NCI-H1092 (cell line): ENCODE measurements around the gene FBXO41.

Source experiments
- DNase-seq: peaks from one replicate; lab custom pipeline; 2025; lab: John Stamatoyannopoulos, UW

FBXO41 gene

DNA sequence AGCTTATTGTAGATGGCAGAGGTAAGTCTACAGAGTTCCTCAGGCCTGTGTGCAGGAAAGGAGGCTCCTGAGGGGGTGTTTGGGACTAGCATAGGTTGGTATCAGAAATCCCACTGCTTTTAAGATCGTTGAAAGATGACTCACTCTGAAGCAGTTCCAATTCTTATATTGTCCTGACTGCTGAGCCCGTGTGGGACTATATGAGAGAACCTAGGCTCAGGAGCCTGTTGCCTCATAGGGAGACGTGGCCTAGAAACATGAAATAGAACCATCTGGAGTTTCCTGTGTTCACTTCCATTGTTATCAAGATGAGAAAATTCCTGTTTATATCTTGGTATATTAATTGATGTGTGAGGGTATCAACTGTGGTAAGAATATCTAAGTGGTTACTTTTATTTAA is 44.5 kb downstream of the FBXO41 start:
- no peak for DNase-seq

DNA sequence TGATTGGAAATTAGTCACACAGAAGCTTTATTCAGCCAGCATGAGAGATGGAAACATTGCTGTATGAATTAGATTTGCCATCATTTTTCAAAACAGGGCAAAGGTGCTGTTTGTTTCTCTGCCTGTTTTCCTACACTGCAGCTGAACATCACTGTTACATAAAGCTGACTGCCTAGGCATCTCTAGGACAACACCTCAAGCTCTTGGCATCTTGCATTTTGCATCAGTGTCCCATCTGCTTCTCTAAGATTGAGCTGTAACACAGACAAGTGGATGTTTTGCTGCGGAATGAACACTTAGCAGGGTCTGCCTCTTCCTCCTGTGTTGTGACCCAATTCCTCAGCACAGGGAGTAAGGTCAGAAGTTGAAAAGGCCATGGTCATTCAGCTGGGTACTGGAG is 45.3 kb downstream of the FBXO41 start:
- DNase-seq, result no peak

DNA sequence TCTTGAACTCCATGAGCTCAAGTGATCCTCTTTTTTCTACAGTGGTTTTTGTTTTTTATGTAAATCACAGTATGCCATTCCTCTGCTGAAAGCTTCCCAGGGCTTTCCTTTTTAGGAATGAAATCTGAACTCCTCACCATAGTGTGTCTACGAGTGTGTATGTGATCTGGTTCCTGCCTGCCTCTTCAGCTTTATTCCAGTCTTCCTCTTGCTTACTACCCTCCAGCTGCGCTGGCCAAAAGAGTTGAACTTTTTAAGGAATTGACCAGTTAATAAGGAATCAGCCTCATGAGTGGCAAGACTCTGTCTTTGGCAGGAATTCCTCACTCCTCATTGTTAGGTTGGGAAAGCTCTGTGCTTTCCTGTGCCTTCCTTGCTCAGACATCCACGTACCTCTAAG is 46.1 kb downstream of the FBXO41 start:
- DNase-seq, result no peak

DNA sequence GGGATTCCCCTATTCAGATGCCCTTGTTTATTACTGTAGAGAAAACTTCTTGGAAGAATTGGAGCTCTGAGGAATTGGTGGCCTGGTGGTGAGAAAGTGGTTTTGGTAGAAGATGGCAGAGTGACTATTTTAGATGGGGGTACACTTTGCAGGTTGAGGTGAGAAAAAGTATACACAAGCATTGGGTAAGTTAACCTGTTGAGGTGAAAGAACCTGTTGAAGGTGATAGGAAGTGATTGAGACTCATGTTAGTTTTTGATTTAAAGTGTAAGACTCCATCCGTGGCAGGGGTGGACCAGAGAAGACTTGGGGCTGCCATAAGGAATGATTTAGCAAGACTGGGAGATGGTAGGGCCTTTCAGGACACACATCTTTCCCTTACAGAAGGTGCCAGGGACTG is 47.1 kb downstream of the FBXO41 start:
- DNase-seq, result no peak

DNA sequence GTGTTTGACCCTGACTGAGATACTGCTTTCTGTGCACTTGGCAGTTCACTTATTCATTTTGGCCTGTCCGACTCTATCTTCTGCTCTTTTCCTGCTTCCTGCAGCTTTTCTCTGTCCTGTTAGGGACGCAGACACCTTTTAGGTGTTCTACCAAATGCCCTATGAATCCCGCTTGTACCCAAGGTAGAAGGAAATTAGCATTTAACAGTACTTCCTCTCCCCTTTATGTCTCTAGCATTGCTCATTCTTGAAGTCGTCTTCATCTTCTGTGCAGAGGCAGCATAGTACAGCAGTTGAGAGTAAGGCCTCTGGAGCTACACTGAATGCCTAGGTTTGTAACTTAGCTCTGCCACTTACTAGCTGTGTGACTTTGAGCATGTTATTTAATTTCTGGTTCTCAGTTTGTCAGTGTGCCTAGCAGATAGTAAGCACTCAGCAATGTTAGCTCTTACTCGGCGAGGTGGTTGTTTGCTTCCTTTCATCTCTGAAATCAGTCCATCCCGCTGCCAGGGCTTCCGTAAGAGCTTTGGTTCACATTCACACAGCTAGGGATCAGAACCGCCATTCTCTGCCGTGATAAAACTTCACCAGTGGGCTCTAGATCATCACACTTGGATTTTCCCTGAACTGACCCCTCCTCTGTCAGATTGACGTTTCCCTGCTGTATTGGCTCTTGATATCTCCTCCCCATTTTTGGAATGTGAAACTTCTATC is 48.8 kb downstream of the FBXO41 start:
- DNase-seq, result no peak

DNA sequence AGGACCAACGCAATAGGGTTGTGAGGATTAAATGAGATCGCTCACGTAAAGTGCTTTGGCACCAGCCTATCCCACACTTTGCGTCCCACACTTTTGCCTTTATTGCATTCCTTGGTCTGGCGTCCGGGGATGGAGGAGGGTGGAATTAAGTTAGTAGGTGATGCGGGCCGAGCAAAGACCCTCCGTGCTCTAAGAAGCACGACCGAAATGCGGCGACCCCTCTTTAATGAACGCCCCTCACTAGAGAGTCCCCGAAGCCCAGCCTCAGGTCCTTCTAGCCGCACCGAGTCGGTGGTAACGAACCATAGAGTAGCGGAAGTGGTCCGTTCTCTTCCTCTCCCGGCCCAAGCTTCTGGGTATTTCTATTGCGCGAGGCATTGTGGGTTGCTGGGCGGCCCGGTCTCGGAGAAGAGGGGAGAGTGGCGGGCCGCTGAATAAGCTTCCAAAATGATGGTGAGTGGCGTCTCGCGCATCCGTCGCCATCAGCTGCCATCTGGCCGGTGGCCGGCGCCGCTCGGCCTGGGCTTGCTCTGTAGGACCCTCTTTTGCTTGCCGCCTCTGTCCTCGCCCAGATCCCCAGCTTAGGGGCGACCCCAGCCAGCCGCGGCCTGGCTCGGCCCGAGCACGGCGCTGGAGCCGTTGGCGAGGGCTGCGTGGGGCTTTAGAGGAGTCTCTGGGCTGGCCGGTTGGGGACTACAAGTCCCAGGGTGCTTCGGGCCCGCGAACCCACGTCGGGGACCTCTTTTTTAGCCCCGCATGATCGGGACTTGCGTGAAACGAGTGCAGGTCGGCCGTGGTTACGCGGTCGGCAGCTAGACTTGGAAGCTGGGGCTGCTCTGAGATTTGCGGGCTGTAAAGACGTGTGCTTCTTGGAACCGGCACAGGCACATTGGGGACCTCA is 50.1 kb downstream of the FBXO41 start, which contains the start of gene CCT7:
TSS of gene CCT7 (plus strand) at position 377 of the 901 bp plus-strand sequence. CDS start at position 448, 71 bp downstream.
- DNase-seq, result peak; percentile 88

DNA sequence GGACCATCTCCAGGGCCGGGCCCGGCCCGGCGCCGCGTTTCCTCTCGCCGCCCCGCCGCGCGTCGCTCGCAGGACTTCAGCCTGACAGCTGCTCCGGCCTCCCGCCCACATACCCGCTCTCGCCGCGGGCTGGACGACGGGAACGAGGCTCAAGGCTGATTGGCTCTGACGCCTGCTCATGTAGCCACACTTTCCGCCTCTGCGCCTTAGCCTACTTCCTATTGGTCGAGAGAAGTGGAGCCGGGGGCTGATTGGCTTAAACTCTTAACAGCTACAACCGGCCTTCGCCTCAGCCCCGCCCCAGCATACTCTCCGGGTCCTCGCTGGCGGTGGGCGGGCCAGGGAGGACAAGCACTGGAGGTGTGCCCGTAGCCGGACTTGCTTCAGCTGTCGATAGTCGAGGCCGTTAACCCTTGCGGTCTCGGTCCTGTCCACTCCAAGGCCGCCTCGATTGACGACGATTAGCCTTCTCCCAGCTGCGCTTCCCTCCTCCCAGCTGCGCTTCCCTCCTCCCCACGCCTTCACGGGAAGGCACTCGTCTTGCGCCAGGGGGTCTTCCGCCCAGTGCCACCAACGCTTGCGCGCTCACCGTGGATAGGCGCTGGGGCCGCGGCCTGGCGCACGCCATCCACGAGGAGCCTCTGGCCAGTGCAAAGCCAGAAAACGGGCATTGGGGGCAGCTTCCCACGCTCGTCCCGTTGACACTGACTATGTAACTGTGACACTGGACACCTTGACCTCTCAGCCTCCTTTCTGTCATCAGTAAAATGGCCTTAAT is 50.9 kb downstream of the FBXO41 start, which contains the start of gene PRADC1:
TSS of gene PRADC1 (minus strand) at position 86 of the 778 bp plus-strand sequence. CDS start at position 7, 79 bp downstream.
- peak; percentile 98 for DNase-seq

DNA sequence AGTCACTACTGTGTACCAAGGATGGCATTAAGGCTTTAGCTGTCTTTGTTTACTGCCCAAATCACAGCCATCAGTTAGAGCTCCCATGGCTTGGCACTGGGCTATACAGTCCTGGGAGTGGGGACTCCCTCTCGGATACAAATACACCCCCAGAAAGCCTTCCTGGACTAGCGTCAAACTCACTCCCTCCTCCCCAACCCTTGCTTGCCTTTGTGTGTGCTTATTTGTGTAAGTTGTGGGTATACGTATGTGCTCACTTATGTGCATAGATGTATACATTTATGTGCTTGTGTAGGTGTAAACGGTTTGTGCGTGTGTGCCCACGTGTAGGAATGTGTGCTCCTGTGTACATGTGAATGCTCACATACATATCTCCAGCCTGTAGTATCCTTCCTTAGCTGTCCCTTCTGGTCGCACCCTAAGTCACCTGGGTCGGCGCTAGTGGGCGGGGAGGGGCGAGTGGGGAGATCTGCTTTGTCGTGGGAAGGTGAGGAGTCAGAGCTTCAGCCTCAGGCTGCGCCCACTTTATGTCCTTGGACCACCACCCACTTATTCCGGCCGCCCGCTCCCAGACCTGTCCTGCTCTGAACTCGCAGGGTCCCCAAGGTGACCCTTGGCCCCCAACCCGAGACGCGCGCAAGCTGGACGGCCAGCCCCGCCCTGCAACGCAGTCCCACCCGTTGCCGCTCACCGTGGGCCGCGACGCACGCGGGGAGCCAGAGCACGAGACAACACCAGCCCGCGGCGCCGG is 51.7 kb downstream of the FBXO41 start:
- no peak for DNase-seq

DNA sequence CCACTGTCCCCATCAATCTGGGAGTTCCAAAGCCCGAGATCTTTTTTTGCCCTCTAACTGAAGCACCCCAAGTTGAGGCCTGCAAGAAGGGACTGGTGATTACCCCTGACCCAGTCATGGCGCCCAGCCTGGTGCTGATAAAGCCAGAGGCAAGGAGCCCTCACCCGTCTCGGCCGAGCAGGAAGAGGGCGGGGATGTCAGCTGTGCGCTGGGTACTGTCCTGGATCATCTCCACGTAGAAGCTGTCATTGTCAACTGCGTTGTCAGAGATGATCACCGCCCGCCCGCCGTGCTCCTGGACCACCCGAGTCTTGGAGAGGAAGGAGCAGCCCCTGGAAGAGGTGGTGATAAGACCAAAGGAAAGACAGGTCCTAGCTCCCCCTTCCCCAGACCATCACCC is 55.6 kb downstream of the FBXO41 start:
- DNase-seq, result no peak

DNA sequence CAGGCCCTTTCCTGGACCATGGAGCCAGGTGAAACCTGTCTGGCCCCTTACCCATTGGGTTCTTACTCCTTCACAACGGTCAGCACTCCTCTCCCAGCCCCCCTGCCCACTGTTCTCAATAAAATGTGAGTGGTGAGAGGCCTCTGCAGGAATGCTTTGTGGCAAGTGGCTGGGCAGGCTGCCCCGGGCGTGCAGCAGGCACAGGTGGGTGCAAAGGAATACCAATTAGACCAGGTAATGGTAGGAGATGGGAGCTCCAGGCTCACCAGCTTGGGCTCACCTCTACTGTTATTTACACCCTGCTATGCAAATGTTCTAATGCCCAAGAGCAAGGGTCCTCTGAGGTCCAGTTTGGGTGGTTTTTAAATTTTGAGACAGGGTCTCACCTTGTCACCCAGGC is 57.2 kb downstream of the FBXO41 start:
- DNase-seq, result no peak

DNA sequence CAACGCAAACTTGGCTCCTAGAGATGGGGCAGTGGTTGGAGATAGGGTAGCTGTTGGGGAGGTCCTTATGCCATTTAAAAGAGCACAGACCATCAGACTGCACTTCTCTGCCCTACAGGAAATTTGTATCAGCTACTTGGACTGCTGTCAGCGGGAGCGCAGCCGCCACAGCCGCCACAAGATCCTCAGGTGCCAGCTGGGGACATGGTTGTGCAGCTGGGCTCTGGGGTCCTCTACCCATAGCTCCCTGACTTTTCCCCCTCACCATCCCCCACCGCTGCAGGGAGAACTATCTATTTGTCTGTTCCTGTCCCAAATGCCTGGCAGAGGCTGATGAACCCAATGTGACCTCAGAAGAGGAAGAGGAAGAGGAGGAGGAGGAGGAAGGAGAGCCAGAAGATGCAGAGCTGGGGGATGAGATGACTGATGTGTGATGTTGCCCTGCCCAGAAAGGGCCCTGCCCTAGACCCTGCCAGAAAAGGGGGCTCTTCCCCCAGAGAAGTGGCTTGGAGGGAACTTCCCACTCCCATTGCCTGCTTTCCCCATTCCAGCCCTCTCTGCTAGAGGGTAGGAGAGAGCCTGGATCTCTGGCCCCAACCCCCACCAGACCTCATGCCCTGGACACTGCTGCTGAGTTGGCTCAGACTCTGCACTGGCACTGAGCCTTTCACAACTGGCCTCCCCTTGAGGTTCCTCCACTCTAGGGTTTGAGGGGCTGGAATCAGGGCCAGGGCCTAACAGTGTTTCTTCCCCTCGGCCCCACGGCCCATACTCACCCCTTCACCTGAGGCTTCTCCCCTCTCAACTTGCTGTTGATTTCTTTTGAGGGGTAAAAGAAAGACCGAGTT is 58.5 kb downstream of the FBXO41 start:
- DNase-seq, result no peak

DNA sequence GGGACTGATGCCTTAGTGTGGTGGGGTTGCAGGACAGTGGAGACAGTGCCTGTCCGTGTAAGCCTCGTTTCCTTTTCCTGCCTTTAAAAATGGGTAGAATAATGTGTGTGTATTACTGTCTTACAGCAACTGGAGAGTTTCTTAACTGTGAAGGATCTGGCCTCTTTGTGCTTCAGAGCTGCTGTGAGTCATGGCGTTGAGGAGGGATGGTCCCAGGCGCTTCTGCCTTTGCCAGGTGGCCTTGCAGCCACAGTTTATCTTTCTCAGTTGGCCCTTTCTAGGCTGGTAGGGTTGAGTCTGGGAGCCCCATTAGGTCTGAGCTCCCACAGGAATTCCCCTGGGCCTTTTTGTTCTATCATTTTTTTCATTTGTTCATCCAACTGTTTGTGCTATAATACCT is 60.5 kb downstream of the FBXO41 start:
- no peak for DNase-seq

DNA sequence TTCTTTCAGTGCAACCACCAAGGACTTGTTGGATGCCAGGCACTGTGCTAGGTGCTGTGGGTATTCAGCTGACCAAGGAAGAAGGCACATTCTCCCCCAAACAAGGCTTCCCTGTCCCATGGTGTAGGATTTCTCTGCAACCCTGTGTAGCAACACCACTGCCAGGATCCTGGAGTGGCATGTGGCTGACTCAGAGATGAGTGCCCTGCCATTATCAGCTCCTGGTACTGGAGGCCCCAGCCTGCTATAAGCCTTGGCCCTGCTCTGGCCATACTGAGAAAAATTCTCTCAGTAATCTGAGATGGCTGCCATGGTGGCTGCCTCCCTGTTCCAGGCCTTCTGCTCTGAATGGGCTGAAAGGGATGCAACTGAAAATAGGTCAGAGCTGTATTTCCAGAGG is 66.0 kb downstream of the FBXO41 start:
- DNase-seq, result no peak

DNA sequence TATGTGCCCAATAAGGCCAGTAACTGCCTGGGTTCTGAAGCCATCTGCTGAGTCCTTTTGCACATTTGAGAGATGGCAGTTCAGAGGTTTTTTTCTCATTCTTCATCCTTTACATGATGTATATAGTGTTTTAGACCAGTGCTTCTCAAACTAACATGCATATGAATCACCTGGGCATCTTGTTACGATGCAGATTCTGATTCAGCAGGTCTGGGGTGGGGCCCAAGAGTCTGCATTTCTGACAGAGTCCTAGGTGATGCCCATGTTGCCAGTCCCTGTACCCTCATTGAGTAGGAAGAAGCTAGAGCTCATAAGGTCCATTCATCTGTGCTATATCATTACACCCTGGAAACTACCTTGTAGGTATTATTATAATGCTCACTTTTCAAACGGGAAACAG is 66.5 kb downstream of the FBXO41 start:
- DNase-seq, result no peak

DNA sequence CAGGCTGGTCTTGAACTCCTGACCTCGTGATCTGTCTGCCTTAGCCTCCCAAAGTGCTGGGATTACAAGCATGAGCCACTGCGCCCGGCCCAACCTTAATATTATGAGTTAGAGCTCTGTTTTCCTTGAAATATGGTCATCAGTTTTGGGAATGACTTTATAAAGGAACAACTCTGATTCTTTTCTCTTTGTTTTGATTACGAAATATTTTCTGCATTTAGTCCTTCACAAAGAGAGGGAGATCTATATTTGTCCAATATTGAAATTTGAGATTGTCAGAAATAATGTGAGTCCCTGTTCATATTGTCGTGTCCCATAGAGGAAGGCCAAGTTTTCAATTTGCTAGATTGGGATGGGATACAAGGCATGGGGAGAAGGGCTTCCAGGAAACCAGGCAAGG is 67.1 kb downstream of the FBXO41 start:
- DNase-seq, result no peak

DNA sequence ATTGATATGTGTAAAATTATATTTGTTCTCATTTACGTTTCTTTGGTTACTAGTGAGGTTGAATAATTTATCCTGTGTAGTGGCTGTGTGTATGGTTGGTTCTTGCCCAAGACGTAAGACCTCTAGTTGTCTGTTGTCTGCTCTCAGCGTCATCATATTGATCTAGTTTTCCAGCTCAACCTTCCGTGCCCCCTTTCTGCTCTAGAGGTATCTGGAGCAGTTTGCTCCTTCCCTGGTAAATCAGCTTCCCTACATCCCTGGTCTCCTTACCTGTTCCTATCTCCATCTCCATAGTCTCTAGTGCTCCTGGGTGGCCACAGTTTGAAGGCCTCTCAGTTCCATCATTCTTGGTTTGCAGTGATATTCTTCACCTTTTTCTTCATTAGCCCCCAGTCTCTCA is 69.0 kb downstream of the FBXO41 start:
- no peak for DNase-seq

DNA sequence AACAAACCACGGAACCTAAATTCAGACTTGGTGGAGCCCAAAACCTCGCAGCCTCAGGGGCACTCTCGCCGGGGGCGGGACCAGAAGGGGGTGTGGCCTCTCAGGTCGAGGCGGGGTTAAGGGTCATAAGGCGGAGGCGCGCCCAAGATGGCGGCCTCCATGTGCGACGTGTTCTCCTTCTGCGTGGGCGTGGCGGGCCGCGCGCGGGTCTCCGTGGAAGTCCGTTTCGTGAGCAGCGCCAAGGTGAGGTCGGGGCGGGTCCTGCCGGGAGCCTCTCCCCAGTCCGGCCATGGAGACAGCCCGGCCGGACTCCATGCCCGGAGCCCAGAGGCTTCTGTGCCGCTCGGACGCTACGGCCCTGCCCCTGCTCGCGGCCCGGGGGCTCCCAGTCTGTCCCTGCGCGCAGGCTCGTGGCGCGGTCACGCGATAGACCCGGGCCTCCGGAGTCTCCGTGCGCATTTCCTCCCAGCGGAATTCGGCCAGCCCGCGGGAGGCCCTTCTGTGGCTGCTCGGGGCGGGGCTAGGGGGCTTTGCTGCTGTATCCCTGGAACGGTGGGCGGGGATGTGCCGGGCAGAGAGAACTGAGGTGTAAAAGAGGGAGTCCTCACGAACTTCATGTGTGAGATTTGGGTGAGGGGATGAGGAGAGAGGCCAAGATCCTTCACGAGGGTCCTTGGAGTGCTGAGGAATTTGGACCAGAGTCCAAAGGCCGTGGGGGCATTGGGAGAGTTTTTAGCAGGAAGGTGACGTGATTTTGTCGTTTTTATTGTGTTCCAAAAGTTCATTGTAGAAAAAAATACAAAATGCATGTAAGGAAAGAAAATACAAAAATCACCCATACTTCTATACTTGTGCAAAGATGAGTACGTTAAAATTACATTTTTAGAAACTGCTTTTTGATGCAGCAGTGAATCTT is 69.9 kb downstream of the FBXO41 start, which contains the start of gene SMYD5:
TSS of gene SMYD5 (plus strand) at position 126 of the 916 bp plus-strand sequence. CDS start at position 148, 22 bp downstream.
- peak; percentile 48 for DNase-seq

DNA sequence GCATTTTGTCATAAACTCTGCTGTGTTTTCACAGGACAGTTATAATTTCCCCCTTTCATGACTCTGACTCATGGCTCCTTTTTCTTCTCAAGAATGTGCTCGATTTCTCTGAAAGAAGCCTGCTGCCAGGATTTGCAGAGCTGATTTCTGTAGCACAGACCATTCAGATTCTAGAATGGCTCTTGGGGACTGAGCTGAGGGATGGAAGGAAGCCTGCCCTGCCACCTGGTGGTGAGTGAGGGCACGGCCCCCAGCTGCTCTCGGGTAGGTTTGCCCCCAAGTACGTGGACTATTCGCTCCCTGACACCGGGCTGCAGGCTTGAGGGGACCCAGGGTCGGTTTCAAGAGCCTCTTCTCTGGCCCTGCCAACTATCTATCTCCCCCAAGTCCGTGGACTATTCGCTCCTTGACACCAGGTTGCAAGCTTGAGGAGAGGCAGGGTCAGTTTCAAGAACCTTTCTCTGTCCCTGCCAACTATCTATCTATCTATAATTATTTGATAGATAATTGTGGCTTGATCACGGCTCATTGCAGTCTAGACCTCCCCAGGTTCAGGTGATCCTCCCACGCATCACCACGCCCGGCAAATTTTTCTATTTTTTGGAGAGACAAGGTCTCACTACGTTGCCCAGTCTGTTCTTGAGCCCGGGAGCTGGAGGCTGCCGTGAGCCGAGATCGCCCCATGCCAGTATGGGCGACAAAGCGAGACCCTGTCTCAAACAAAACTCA is 71.7 kb downstream of the FBXO41 start:
- peak; percentile 42 for DNase-seq

DNA sequence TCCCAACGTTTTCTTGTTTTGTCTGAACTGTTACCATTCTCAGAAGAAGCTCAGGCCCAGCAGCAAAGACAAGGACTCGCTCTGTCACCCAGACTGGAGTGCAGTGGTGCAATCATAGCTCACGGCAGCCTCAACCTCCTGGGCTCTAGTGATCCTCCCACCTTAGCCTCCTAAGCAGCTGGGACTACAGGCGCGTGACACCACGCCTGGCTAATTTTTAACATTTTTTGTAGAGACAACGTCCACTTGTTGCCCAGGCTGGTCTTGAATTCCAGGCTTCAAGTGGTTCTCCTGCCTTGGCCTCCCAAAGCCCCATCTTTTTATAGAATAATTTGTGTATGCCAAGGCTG is 72.2 kb downstream of the FBXO41 start:
- no peak for DNase-seq
